IPS-18a (cell line): ENCODE measurements around the gene NXF3.
"Not testable (repeated sequence)": the region's sequence is repeated elsewhere in the genome, so short reads cannot be mapped to it uniquely, and the experiment has no call there.

Experiments used
- H3K27ac ChIP-seq: one replicate; pipeline ENCODE4 v1.5.1; 2013; ENCODE audit warnings: low read length
- H3K27me3 ChIP-seq: one replicate; pipeline ENCODE4 v1.6.1; 2013; ENCODE audit warnings: mild to moderate bottlenecking, low read length; ENCODE audit not compliant: control insufficient read depth, insufficient read depth
- H3K36me3 ChIP-seq: one replicate; pipeline ENCODE4 v1.6.1; 2013; ENCODE audit warnings: low read depth, low read length; ENCODE audit not compliant: control insufficient read depth
- H3K4me1 ChIP-seq: one replicate; pipeline ENCODE4 v1.6.1; 2013; ENCODE audit warnings: low read depth, low read length; ENCODE audit not compliant: control insufficient read depth
- H3K4me3 ChIP-seq: one replicate; pipeline ENCODE4 v1.5.1; 2013; ENCODE audit warnings: low read length
- H3K9ac ChIP-seq: one replicate; pipeline ENCODE4 v1.6.1; 2013; ENCODE audit warnings: mild to moderate bottlenecking, low read length, moderate library complexity
- H3K9me3 ChIP-seq: one replicate; pipeline ENCODE4 v1.6.1; 2013; ENCODE audit warnings: low read depth, low read length; ENCODE audit not compliant: control insufficient read depth

NXF3 gene

GRCh38 chrX:103033371-103033770 lies 59.6 kb downstream of the NXF3 start:
- H3K36me3 ChIP-seq, H3K4me1 ChIP-seq, H3K27ac ChIP-seq, H3K4me3 ChIP-seq, H3K27me3 ChIP-seq, H3K9me3 ChIP-seq, H3K9ac ChIP-seq: not testable (repeated sequence)
